Liver (tissue), 9 donors: Measurements from ENCODE around the gene DNM3. TPM values are rescaled to one million over a fixed set of nuclear protein-coding genes. Genes with fewer than 3 reads are reported as not detected.

Experiments used
- DNase-seq: peaks from one replicate; pipeline ENCODE4 v3.0.0-alpha.2; 2017; ENCODE audit warnings: low spot score
- H3K27ac ChIP-seq, 2 donors: one replicate each; pipeline ENCODE4 v1.7.0; 2013; ENCODE audit warnings: inconsistent platforms in 2 of 2, low read length in 2 of 2, control low read depth in 1 of 2, low read depth in 1 of 2, mild to moderate bottlenecking in 1 of 2
- H3K27me3 ChIP-seq, 4 donors: one replicate each; pipeline versions ENCODE4 v1.6.1 to v1.7.0; 2013; ENCODE audit warnings: low read length in 3 of 4, inconsistent platforms in 1 of 4, mild to moderate bottlenecking in 1 of 4, moderate library complexity in 1 of 4; ENCODE audit not compliant: control insufficient read depth in 4 of 4, insufficient read depth in 4 of 4
- H3K36me3 ChIP-seq, 4 donors: one replicate each; pipeline versions ENCODE4 v1.6.1 to v1.7.0; 2013; ENCODE audit warnings: low read length in 3 of 4, mild to moderate bottlenecking in 3 of 4, low read depth in 1 of 4, moderate library complexity in 1 of 4; ENCODE audit not compliant: control insufficient read depth in 4 of 4, insufficient read depth in 3 of 4
- H3K4me1 ChIP-seq, 4 donors: one replicate each; pipeline versions ENCODE4 v1.6.1 to v1.7.0; 2013; ENCODE audit warnings: low read length in 3 of 4, mild to moderate bottlenecking in 3 of 4, moderate library complexity in 1 of 4; ENCODE audit not compliant: control insufficient read depth in 4 of 4, insufficient read depth in 4 of 4
- H3K4me3 ChIP-seq, 3 donors: one replicate each; pipeline versions ENCODE4 v1.6.1 to v1.7.0; 2013; ENCODE audit warnings: low read length in 3 of 3, control low read depth in 1 of 3, low read depth in 1 of 3, mild to moderate bottlenecking in 1 of 3
- H3K9ac ChIP-seq, 2 donors: one replicate each; pipeline ENCODE4 v1.7.0; 2013; ENCODE audit warnings: low read length in 2 of 2, mild to moderate bottlenecking in 2 of 2, moderate library complexity in 2 of 2, control low read depth in 1 of 2, low read depth in 1 of 2
- H3K9me3 ChIP-seq, 4 donors: one replicate each; pipeline versions ENCODE4 v1.6.1 to v1.7.0; 2013; ENCODE audit warnings: low read length in 3 of 4; ENCODE audit not compliant: control insufficient read depth in 4 of 4
- CTCF ChIP-seq: fragments of 150-350 bp; IDR thresholded peaks from 2 replicates; pipeline ENCODE4 v1.5.1; 2017; ENCODE audit warnings: improper control_type of control experiment, low read depth, low read length; ENCODE audit not compliant: missing input control
- EGR1 ChIP-seq, 2 donors: IDR thresholded peaks; 2 replicates each; pipeline ENCODE4 v1.6.1; 2016 to 2018; ENCODE audit warnings: antibody characterized with exemption in 2 of 2, low read depth in 2 of 2
- FOXA1 ChIP-seq: IDR thresholded peaks from 2 replicates; pipeline ENCODE4 v1.6.1; 2016; ENCODE audit warnings: antibody characterized with exemption
- GABPA ChIP-seq, 2 donors: IDR thresholded peaks in 1 of 2; conservative IDR thresholded peaks in 1 of 2; 2 replicates each; pipeline ENCODE4 v1.6.1; 2016; ENCODE audit warnings: antibody characterized with exemption in 2 of 2, mild to moderate bottlenecking in 1 of 2, moderate library complexity in 1 of 2
- HNF4A ChIP-seq, 2 donors: conservative IDR thresholded peaks; 2 replicates each; pipeline ENCODE4 v1.6.1; 2016; ENCODE audit warnings: antibody characterized with exemption in 2 of 2, mild to moderate bottlenecking in 2 of 2
- HNF4G ChIP-seq: IDR thresholded peaks from 2 replicates; pipeline ENCODE4 v1.6.1; 2016; ENCODE audit warnings: antibody characterized with exemption
- JUND ChIP-seq, 2 donors: IDR thresholded peaks; 2 replicates each; pipeline ENCODE4 v1.6.1; 2016; ENCODE audit warnings: antibody characterized with exemption in 2 of 2
- NR2F2 ChIP-seq: IDR thresholded peaks from 2 replicates; pipeline ENCODE4 v1.6.1; 2016; ENCODE audit warnings: antibody characterized with exemption
- REST ChIP-seq: IDR thresholded peaks from 2 replicates; pipeline ENCODE4 v1.6.1; 2016; ENCODE audit warnings: antibody characterized with exemption, mild to moderate bottlenecking
- SP1 ChIP-seq: IDR thresholded peaks from 2 replicates; pipeline ENCODE4 v1.6.1; 2018; ENCODE audit warnings: antibody characterized with exemption, mild to moderate bottlenecking
- TAF1 ChIP-seq: conservative IDR thresholded peaks from 2 replicates; pipeline ENCODE4 v1.6.1; 2016; ENCODE audit warnings: antibody characterized with exemption, mild to moderate bottlenecking
- YY1 ChIP-seq: IDR thresholded peaks from 2 replicates; pipeline ENCODE4 v1.6.1; 2016; ENCODE audit warnings: antibody characterized with exemption, mild to moderate bottlenecking
- WGBS: extraction: QIAGEN DNeasy Blood & Tissue Kit; methylation state at CpG from one replicate; pipeline ENCODE4 v1.1.7; 2013; 5-methylcytosine and 5-hydroxymethylcytosine counted together
- polyA plus RNA-seq, 2 donors: library from polyadenylated mRNA; stranded (reverse) in 1 of 2; unstranded in 1 of 2; fragments of 200-250 nt in 1 of 2; fragments of >200 nt in 1 of 2; fragmentation: Nextera tagmentation in 1 of 2; extraction: Ambion mirVana in 1 of 2; gene quantifications; one replicate each; pipeline versions ENCODE4 v1.2.1 to v1.2.3, GENCODE V29; 2013 to 2015
- total RNA-seq, 2 donors: library from RNA; depleted of rRNA; stranded (reverse); fragments of >200 nt; gene quantifications; one replicate each; pipeline ENCODE4 v1.2.3, GENCODE V29; 2014
- TF ChIP-seq, protein P1 (sequence below): IDR thresholded peaks from 2 replicates; pipeline ENCODE4 v1.6.1; 2016; ENCODE audit warnings: antibody characterized with exemption
- donor health status: healthy.
- donor health status: healthy.
- donor health status: healthy.
- donor health status: healthy.
- donor health status: healthy.

Gene DNM3
- total and polyA plus RNA-seq, 4 donors = 0.08 to 3.2 (median 1.0) TPM

DNA sequence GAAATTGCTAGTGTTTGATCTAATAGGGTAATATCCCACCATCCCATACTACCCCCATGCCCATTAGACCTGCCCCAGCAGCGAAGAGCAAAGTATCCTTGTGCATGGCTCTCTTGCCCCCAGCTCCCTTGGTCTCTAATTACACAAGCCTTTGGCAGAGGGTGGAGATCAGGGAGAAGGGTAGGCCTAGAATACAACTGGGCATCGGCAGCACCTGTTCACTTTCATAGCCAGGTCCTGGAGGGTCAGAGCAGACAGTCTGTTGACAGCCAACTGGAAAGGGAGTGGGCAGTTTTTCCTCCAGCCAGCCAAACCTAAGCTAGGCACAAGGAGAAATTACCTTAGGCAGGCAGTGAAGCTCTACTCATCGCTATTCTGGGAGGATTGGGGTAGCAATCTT, 605.2 kb downstream of the DNM3 start:
- no peak for DNase-seq
- Histone ChIP-seq H3K4me1 (peaks cover 4 to 13% (median 9%) of the 10 kb centered on the region in 4 donors), H3K27ac (no peak overlapping the region), H3K9me3 (no peaks in the 10 kb centered on the region), H3K9ac (no peak overlapping the region), H3K4me3 (no peak overlapping the region), H3K36me3 (no peaks in the 10 kb centered on the region), H3K27me3 (no peaks in the 10 kb centered on the region)
- TF ChIP-seq FOXA1 (no peak), JUND (IDR thresholded peaks at IDR 0.05) (no peak), CTCF (no peak), EGR1 (IDR thresholded peaks at IDR 0.05; ENCODE audit: low read depth in 2 of 2) (no peak), HNF4G (no peak), NR2F2 (no peak), YY1 (no peak), REST (no peak), TAF1 (no peak)
- TF ChIP-seq, protein P1, sequence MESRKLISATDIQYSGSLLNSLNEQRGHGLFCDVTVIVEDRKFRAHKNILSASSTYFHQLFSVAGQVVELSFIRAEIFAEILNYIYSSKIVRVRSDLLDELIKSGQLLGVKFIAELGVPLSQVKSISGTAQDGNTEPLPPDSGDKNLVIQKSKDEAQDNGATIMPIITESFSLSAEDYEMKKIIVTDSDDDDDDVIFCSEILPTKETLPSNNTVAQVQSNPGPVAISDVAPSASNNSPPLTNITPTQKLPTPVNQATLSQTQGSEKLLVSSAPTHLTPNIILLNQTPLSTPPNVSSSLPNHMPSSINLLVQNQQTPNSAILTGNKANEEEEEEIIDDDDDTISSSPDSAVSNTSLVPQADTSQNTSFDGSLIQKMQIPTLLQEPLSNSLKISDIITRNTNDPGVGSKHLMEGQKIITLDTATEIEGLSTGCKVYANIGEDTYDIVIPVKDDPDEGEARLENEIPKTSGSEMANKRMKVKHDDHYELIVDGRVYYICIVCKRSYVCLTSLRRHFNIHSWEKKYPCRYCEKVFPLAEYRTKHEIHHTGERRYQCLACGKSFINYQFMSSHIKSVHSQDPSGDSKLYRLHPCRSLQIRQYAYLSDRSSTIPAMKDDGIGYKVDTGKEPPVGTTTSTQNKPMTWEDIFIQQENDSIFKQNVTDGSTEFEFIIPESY = no peak
- WGBS = 89% methylated on average over 3 of the region's 3 CpGs

DNA sequence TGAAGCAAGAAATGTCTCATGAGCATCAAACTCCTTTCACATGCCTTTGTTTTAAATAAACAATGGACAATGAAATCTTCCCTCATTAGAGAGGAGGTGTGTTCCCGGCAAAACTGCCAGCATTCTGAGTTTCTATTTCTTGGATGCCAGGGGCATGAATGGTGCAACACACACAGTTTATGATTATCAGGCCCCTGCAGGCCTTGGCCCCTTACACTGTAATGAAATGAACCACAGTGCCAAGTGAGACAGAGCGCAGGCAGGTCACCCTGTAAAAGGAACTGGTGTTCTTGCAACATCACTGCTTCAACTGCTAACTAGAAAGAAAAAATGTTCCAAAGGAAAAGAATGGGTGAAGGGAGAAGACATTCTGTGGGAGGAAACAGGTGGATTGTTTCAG, 606.3 kb downstream of the DNM3 start:
- Histone ChIP-seq H3K36me3 (no peaks in the 10 kb centered on the region), H3K27me3 (no peaks in the 10 kb centered on the region), H3K9me3 (no peaks in the 10 kb centered on the region), H3K9ac (no peak overlapping the region), H3K4me1 (peaks cover 4 to 13% (median 9%) of the 10 kb centered on the region in 4 donors), H3K4me3 (no peak overlapping the region), H3K27ac (no peak overlapping the region)
- no peak for DNase-seq
- 81% methylated on average over 2 of the region's 2 CpGs for WGBS
- TF ChIP-seq REST (no peak), GABPA (IDR thresholded peaks at IDR 0.05 in 1 of 2, conservative IDR thresholded peaks at IDR 0.05 in 1 of 2) (no peak), CTCF (no peak), YY1 (no peak), NR2F2 (no peak), HNF4A (conservative IDR thresholded peaks at IDR 0.05) (no peak), SP1 (no peak)
- TF ChIP-seq, protein P1 = no peak
